BLaER1 treated with 17β-estradiol and CSF1 and Interleukin-3, amounts not matched to agents 10 nM and 100 nM (cell line): ENCODE data around the gene CTNNA1.
"Not testable (repeated sequence)": the region's sequence is repeated elsewhere in the genome, so short reads cannot be mapped to it uniquely, and the experiment has no call there.

Source experiments
- H3K27ac ChIP-seq, 11 experiments: shearing (Covaris generic); formaldehyde crosslinking; 2 replicates each; pipeline ENCODE4 v1.8.1; 2022
- H3K27me3 ChIP-seq, 11 experiments: shearing (Covaris generic); formaldehyde crosslinking; 2 replicates each; pipeline ENCODE4 v1.8.1; 2022
- H3K36me3 ChIP-seq, 11 experiments: shearing (Covaris generic); formaldehyde crosslinking; 2 replicates each; pipeline ENCODE4 v1.8.1; 2022
- H3K4me1 ChIP-seq, 10 experiments: shearing (Covaris generic); formaldehyde crosslinking; 2 replicates each; pipeline ENCODE4 v1.8.1; 2022
- H3K4me2 ChIP-seq, 11 experiments: shearing (Covaris generic); formaldehyde crosslinking; 2 replicates each; pipeline ENCODE4 v1.8.1; 2022
- H3K4me3 ChIP-seq, 10 experiments: shearing (Covaris generic); formaldehyde crosslinking; 2 replicates each; pipeline ENCODE4 v1.8.1; 2022
- H3K9ac ChIP-seq, 11 experiments: shearing (Covaris generic); formaldehyde crosslinking; 2 replicates each; pipeline ENCODE4 v1.8.1; 2022
- H3K9me3 ChIP-seq, 11 experiments: shearing (Covaris generic); formaldehyde crosslinking; replicated peaks in 1 of 11; 2 replicates each; pipeline ENCODE4 v1.8.1; 2022
- H4K20me1 ChIP-seq, 11 experiments: shearing (Covaris generic); formaldehyde crosslinking; 2 replicates each; pipeline ENCODE4 v1.8.1; 2022
- Cebpa-rat ChIP-seq, 11 experiments: shearing (Covaris generic); IDR thresholded peaks; 2 replicates each; pipeline ENCODE4 v1.8.1; 2022

The CTNNA1 gene

DNA sequence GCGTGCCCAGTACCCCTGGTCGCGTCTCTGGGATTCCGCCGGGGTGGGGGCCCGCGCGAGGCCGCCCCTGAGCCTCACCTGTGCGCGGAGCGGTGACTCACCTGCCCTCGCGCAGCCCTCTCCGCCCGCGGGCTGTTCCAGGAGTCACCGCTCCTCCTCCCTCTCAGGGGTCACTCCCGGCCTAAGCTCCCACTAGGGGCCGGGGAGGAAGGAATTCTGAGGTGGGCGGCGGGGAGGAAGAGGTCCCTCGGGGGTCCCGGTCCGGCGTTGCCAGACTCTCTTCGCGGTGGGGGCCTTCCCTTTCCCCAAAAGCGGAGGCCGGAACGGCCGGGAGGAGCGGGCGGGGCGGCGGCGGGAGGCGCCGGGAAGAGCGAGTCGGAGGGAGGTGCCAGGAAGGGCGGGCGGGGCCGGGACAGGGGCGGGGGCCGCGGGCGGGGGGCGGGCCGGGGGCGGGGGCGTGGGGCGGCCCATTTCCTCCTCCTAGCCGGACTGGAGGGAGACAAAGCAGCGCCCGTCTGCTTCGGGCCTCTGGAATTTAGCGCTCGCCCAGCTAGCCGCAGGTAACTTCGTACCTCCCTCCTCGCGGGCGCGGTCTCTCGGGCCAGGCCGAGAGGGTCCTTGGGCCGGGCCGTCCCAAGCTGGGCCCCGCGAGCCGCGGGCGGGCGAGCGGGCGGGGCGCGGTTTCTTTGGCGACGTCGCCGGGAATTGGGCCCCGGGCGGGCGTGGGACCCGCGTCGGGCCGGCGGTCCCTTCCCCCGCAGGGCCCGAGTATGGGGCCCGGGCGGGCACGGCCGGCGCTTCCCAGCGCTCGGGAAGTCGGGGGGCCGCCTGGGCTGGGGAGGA is at the start of gene CTNNA1:
Gene CTNNA1 (plus strand): TSS at position 475 of the 843 bp plus-strand sequence. CDS start 28,500 bp downstream, outside the sequence.
- Histone ChIP-seq H3K9me3 (no peaks in the 10 kb centered on the region), H4K20me1 (peaks cover 40 to 48% (median 46%) of the 10 kb centered on the region in 11 experiments), H3K4me3 (peak within 1 kb of the TSS; percentile 84 to 100 (median 96)), H3K36me3 (peaks cover 2 to 37% (median 32%) of the 10 kb centered on the region in 11 experiments), H3K4me2 (peak within 1 kb of the TSS; percentile 91 to 99 (median 98)), H3K27ac (peak within 1 kb of the TSS; percentile 88 to 98 (median 95)), H3K9ac (peak within 1 kb of the TSS; percentile 93 to 99 (median 98)), H3K27me3 (no peaks in the 10 kb centered on the region), H3K4me1 (peaks cover 36 to 45% (median 41%) of the 10 kb centered on the region in 10 experiments)
- TF ChIP-seq Cebpa-rat (IDR thresholded peaks at IDR 0.05), result no peak

DNA sequence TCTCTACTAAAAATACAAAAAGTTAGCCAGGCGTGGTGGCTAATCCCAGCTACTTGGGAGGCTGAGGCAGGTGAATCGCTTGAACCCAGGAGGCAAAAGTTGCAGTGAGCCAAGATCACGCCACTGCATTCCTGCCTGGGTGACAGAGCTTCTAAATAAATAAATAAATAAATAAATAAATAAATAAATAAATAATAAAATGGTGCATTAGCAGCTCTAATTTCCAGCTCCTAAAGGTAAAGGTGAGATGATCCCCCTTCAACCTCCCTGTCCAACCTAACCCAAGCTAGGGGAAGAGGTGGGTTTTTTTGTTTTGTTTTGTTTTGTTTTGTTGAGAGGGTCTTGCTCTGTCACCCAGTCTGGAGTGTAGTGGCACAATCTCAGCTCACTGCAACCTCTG is 49.4 kb upstream of the CTNNA1 start:
- H4K20me1 ChIP-seq, H3K4me2 ChIP-seq, H3K9ac ChIP-seq, H3K36me3 ChIP-seq, H3K4me3 ChIP-seq, H3K9me3 ChIP-seq, H3K27me3 ChIP-seq, H3K27ac ChIP-seq: not testable (repeated sequence)
- peaks cover 2 to 19% (median 10%) of the 10 kb centered on the region in 10 experiments; a peak in 19 of 20 replicates for H3K4me1 ChIP-seq

- Histone ChIP-seq H3K9me3 (no peaks in the 10 kb centered on the region), H4K20me1 (no peaks in the 10 kb centered on the region), H3K4me3 (no peak overlapping the region), H3K4me2 (no peak overlapping the region), H3K27ac (no peak overlapping the region), H3K9ac (no peak overlapping the region), H3K36me3 (no peaks in the 10 kb centered on the region), H3K4me1 (peaks cover 0 to 18% (median 10%) of the 10 kb centered on the region in 10 experiments; a peak in 12 of 20 replicates), H3K27me3 (no peaks in the 10 kb centered on the region; a peak in 1 of 22 replicates)
- no peak for TF ChIP-seq Cebpa-rat (IDR thresholded peaks at IDR 0.05)
Observed at GRCh38 chr5:138705007-138705406, 48.2 kb upstream of the CTNNA1 start.

DNA sequence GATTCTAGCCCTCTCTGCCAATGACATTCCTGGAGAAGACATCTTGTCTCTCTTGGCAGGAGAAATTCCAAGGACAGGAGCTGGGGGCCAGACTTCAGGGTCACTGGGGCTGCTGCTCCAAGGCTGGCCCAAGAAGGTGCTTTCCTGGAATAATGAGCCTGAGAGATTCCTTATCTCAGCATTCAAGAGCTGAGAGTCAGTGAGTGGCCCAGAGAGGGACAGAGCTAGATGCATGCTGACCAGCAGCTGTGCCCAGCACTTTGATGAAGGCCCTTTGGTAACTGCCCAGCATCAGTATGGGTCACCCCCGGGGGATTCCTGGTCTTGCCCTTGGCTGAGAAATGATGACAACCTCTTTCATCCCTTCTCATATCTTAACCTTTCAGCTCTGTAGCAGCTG is 47.7 kb upstream of the CTNNA1 start:
- Histone ChIP-seq H3K4me1 (peaks cover 0 to 18% (median 10%) of the 10 kb centered on the region in 10 experiments; a peak in 12 of 20 replicates), H3K4me3 (no peak overlapping the region), H4K20me1 (no peaks in the 10 kb centered on the region), H3K27ac (no peak overlapping the region), H3K4me2 (no peak overlapping the region), H3K9me3 (no peaks in the 10 kb centered on the region), H3K27me3 (no peaks in the 10 kb centered on the region; a peak in 1 of 22 replicates), H3K9ac (no peak overlapping the region), H3K36me3 (no peaks in the 10 kb centered on the region)
- no peak for TF ChIP-seq Cebpa-rat (IDR thresholded peaks at IDR 0.05)

GRCh38 chr5:138706655-138707480 is 46.4 kb upstream of the CTNNA1 start:
- Histone ChIP-seq H3K27ac (no peak overlapping the region), H3K9ac (no peak overlapping the region), H3K36me3 (no peaks in the 10 kb centered on the region), H3K4me2 (peak overlapping the region in 6 of 11 experiments; percentile 17 to 54 (median 50); a peak in 10 of 22 replicates), H3K27me3 (no peaks in the 10 kb centered on the region; a peak in 1 of 22 replicates), H4K20me1 (no peaks in the 10 kb centered on the region), H3K9me3 (no peaks in the 10 kb centered on the region), H3K4me3 (no peak overlapping the region), H3K4me1 (peaks cover 0 to 18% (median 10%) of the 10 kb centered on the region in 10 experiments; a peak in 12 of 20 replicates)
- TF ChIP-seq Cebpa-rat (IDR thresholded peaks at IDR 0.05), result no peak

GRCh38 chr5:138708791-138709190 is 44.4 kb upstream of the CTNNA1 start:
- H4K20me1 ChIP-seq, result no peaks in the 10 kb centered on the region
- no peaks in the 10 kb centered on the region for H3K27me3 ChIP-seq
- H3K27ac ChIP-seq, result no peak overlapping the region
- no peaks in the 10 kb centered on the region for H3K36me3 ChIP-seq
- no peak overlapping the region for H3K4me3 ChIP-seq
- no peaks in the 10 kb centered on the region for H3K9me3 ChIP-seq
- H3K9ac ChIP-seq, result no peak overlapping the region
- no peak overlapping the region for H3K4me2 ChIP-seq
- peaks cover 0 to 18% (median 10%) of the 10 kb centered on the region in 10 experiments; a peak in 12 of 20 replicates for H3K4me1 ChIP-seq
- TF ChIP-seq Cebpa-rat (IDR thresholded peaks at IDR 0.05), result no peak

DNA sequence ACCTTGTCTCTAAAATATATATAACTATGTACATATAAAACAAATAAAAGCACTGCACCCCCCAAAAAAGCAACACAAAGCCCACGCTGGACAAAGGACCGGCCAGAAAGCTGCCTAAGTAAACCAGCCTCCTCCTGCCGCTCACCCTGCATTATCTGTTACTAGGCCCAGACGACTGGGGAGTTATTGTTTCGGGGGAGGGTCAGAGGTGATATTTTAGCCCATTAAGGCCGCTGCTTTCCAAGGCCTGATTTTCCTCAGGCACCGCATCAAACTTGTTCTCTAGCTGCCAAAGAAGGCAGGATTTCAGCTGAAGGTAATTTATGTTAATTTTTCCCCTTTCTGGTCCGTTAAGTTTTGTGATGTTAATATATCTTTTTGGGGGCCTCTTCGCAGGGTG is 44.0 kb upstream of the CTNNA1 start:
- Histone ChIP-seq H3K4me1 (peaks cover 0 to 18% (median 10%) of the 10 kb centered on the region in 10 experiments; a peak in 12 of 20 replicates), H3K27me3 (no peaks in the 10 kb centered on the region), H3K4me3 (no peak overlapping the region), H3K9ac (no peak overlapping the region), H4K20me1 (no peaks in the 10 kb centered on the region), H3K9me3 (no peaks in the 10 kb centered on the region), H3K4me2 (no peak overlapping the region), H3K36me3 (no peaks in the 10 kb centered on the region), H3K27ac (no peak overlapping the region)
- TF ChIP-seq Cebpa-rat (IDR thresholded peaks at IDR 0.05), result no peak

DNA sequence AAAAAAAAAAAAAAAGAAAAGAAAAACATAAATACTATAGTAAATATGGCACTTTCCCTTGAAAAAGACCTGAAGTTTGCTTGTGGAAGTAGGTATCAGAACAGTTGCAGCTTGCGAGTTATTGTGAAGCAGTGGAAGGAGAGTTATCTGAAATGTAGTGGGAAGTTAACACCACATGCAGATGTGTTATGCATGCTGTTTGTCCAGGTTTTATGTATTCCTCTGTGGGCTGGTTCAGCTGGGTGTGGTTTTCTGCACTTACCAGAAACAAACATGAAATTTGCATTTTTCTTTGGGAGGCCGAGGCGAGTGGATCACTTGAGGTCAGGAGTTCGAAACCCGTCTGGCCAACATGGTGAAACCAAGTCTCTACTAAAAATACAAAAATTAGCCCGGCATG is 42.1 kb upstream of the CTNNA1 start:
- no peak for TF ChIP-seq Cebpa-rat (IDR thresholded peaks at IDR 0.05)
- Histone ChIP-seq H3K4me3 (no peak overlapping the region), H4K20me1 (no peaks in the 10 kb centered on the region), H3K4me2 (no peak overlapping the region), H3K9ac (no peak overlapping the region), H3K27ac (no peak overlapping the region), H3K9me3 (no peaks in the 10 kb centered on the region), H3K36me3 (no peaks in the 10 kb centered on the region), H3K4me1 (peaks cover 0 to 18% (median 10%) of the 10 kb centered on the region in 10 experiments; a peak in 12 of 20 replicates), H3K27me3 (no peaks in the 10 kb centered on the region)

DNA sequence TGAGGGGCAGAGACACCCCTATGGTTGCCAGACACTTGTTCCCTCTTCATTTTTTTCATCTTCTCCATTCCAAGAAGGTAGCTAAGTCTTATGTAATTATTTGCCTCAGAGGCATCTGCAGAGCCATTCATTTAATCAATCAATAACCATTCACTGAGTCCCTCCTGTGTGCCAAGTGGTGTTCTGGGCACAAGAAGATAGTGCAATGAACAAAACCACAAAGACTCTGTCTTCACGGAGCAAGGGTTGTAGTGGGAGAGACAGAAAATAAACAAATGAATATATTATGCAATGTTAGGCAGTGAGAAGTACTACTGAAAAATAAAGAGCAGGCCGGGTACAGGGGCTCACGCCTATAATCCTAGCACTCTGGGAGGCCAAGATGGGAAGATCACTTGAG is 41.4 kb upstream of the CTNNA1 start:
- Histone ChIP-seq H3K27me3 (no peaks in the 10 kb centered on the region), H4K20me1 (no peaks in the 10 kb centered on the region), H3K36me3 (no peaks in the 10 kb centered on the region), H3K27ac (no peak overlapping the region), H3K9me3 (no peaks in the 10 kb centered on the region), H3K4me1 (peaks cover 0 to 11% (median 6%) of the 10 kb centered on the region in 10 experiments; a peak in 12 of 20 replicates), H3K4me2 (no peak overlapping the region), H3K4me3 (no peak overlapping the region), H3K9ac (no peak overlapping the region)
- no peak for TF ChIP-seq Cebpa-rat (IDR thresholded peaks at IDR 0.05)
